ENCODE data around the gene HBG2.
"Not testable (repeated sequence)": the region's sequence is repeated elsewhere in the genome, so short reads cannot be mapped to it uniquely, and the experiment has no call there.

The HBG2 gene

GRCh38 chr11:5254646-5255413, at the start of gene HBG2:
Gene HBG2, minus strand, starts transcription at chr11:5254781. Its CDS starts 53 bp downstream, at chr11:5254728.
- DNase-seq: not testable (repeated sequence)

DNA sequence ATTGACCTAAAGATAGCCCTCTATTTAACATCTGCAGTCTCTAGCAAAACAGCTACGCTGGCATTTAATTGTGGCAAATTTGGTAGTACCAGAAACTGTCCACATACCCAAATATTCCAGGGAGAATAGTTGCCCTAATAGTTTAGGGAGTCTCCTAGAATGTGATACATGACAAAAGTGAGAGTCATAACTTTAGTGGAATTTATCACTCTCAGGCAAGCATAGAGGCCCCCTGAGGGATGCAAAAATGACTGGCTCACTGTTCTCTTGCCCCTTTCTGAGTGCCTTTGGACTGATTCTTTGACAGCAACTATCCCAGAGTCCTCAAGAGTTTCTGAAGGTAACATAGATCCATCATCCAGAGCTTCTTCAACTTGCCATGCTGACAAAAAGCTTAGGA, 49.5 kb upstream of the HBG2 start:
- no peak for DNase-seq

GRCh38 chr11:5303626-5304025, 49.0 kb upstream of the HBG2 start:
- DNase-seq: no peak

GRCh38 chr11:5301846-5302245, 47.3 kb upstream of the HBG2 start, which contains the start of gene OR51B4:
Gene OR51B4, minus strand, starts transcription at chr11:5301946. Its CDS starts 0 bp downstream, at chr11:5301946.
- no peak for DNase-seq

DNA sequence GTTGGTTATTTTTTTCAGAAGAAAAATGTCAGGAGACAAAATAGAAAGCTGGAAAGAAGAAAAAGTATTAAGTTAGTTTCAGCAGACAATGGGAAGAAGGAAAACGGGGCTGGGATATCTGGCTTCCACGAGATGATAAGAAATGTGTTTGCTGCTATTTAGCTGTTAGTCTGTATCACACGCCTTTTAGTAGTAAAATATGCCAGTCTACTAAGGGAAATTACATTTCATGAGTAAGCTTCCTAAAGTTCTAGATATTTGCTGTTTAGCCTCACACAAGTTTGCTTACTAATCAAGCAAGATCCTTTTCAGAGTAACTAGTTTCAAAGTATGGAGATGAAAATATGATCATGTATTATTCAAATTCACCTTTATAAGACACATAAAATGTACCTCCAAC, 45.7 kb upstream of the HBG2 start:
- no peak for DNase-seq

GRCh38 chr11:5298451-5298850, 43.9 kb upstream of the HBG2 start:
- DNase-seq: no peak

- DNase-seq: no peak
These were observed 43.2 kb upstream of the HBG2 start for GRCh38 chr11:5297721-5298323.

DNA sequence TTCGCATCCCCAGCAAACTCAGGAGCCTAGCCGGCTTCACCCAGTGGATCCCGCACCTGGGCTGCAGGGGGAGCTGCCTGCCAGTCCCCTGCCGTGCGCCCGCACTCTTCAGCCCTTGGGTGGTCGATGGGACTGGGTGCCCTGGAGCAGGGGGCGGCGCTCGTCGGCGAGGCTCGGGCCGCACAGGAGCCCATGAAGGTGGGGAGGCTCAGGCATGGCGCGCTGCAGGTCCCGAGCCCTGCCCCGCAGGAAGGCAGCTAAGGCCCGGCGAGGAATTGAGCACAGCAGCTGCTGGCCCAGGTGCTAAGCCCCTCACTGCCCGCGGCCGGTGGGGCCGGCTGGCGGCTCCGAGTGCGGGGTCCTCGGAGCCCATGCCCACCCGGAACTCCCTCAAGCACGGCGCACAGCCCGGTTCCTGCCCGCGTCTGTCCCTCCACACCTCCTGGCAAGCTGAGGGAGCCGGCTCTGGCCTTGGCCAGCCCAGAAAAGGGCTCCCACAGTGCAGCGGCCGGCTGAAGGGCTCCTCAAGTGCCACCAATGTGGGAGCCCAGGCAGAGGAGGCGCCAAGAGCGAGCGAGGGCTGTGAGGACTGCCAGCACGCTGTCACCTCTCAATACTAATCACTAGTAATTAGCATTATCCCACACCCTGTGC, 39.9 kb upstream of the HBG2 start:
- not testable (repeated sequence) for DNase-seq

GRCh38 chr11:5293028-5293427, 38.4 kb upstream of the HBG2 start:
- DNase-seq: no peak

- no peak for DNase-seq
These were observed 36.7 kb upstream of the HBG2 start for GRCh38 chr11:5291207-5291838.

DNA sequence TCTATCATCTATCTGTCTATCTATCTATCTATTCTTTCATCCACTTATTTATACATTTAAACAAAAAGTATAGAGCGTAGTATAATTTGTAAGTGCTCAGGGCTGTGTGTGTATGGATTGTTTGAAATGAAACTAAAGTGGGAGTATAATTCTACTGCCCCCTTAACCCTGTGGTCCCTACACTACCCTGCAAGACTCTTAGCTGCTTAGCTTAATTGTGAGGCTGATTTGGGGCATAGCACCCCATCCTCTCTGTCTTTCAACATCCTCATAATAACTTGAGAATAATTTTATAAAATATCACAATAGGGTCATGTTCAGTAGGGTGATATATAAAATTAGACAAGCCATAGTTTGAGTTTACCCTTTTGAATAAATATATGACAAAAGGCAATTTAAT, 35.5 kb upstream of the HBG2 start:
- DNase-seq: no peak

- DNase-seq: no peak
These were observed 35.1 kb upstream of the HBG2 start for GRCh38 chr11:5289696-5290095.

- DNase-seq: no peak
These were observed 34.4 kb upstream of the HBG2 start for GRCh38 chr11:5288906-5289550.

- no peak for DNase-seq
These were observed 33.7 kb upstream of the HBG2 start for GRCh38 chr11:5288108-5288905.

DNA sequence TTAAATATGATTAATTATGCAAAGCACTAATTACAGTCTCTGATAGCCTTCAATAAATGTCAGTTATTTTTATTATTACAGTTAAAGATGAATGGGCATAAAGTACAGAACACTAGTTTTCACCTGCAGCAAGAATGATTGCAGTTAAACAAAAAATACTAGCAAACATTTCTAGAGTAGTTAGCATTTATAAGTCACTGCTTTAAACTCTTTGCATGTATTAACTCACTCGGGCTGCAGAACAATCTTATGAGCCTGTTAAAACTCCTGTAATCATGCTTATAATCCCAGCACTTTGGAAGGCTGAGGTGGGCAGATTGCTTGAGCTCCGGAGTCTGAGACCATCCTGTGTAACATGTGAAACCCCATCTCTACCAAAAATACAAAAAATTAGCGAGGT, 32.3 kb upstream of the HBG2 start:
- DNase-seq: no peak

GRCh38 chr11:5286351-5286750, 31.8 kb upstream of the HBG2 start:
- DNase-seq: no peak

- DNase-seq: no peak
These were observed 31.2 kb upstream of the HBG2 start for GRCh38 chr11:5285703-5286340.

- DNase-seq: no peak
These were observed 30.1 kb upstream of the HBG2 start for GRCh38 chr11:5284637-5285036.

GRCh38 chr11:5283882-5284281, 29.3 kb upstream of the HBG2 start:
- DNase-seq: no peak

GRCh38 chr11:5283086-5283485, 28.5 kb upstream of the HBG2 start:
- DNase-seq: no peak

DNA sequence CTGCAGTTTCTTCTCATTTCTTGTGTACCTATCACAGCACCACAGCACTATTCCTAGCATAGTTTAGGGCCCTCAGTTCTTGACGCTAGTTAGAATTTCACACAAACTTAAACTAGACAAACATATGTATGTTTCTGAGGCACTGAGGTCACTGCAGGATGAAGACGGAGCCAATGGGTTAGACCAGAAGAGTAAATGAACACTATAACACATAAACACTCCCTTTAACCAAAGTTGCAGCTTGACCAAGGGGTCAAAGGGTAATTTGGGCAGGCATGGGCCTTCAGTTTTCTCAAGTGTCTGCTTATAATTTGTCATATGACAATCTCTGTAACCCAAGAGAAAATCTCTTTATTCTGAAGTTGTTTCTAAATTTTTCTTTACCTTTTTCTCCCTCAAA, 28.0 kb upstream of the HBG2 start:
- no peak for DNase-seq

- no peak for DNase-seq
These were observed 27.0 kb upstream of the HBG2 start for GRCh38 chr11:5281596-5281995.

Data from activated naive CD4-positive, alpha-beta T cell treated with Interleukin-2 at 50 U/mL for 16 hours (primary cell).